VCaP (cell line): ENCODE data around the gene YPEL4.
"Not testable (repeated sequence)": the region's sequence is repeated elsewhere in the genome, so short reads cannot be mapped to it uniquely, and the experiment has no call there.

Experiments
- H3K27ac ChIP-seq: fragments of 450-650 bp; 2 replicates; pipeline ENCODE4 v1.5.1; 2017
- TF ChIP-seq, protein P1 (sequence below): fragments of 450-650 bp; conservative IDR thresholded peaks from 2 replicates; pipeline ENCODE4 v1.5.1; 2017; ENCODE audit warnings: mild to moderate bottlenecking, moderate library complexity

Gene YPEL4, protein sequence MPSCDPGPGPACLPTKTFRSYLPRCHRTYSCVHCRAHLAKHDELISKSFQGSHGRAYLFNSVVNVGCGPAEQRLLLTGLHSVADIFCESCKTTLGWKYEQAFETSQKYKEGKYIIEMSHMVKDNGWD

DNA sequence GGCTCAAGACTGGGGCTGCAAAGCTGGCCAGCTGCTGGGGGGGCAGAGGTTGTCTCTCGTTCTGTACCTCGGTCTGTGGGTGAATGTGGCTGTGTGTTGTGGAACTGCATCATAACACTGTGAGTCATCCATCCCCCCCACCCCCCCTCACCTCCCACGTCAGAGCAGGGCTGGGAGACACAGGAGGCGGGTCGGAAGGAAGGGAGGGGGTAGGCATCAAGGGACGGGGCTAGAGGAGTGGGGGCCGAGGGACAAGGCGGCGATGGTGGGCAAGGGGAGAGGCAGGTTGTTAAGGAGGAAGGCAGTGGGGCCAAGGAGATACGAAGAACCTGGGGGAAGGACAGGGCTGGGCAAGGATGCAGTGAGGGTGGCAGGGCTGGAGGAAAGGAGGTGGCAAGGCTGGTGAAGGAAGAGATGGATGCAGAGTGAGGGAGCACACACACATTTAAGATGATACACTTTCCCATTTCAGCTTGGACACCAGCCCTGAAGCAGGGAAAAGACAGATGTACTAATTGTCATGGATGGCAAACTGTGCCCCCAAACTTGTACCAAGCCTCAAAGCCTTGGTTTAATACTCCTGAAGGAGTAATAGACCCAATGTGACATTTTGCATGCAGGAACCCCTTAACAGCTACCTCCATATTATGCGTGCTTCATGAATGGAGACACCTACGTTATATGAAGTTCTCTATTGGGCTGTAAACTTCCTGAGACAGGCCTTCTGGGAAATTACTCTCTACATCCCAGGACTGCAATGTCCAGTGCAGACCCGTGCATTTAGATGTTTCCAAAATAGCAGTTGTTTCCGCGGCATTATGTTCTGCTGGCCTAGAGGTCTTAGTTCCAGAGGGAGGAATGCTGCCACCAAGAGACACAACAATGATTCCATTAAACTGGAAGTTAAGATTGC lies at the start of gene YPEL4:
TSS of gene YPEL4 (minus strand) at position 87 of the 913 bp plus-strand sequence. CDS start 2,805 bp downstream, outside the sequence.
- H3K27ac ChIP-seq = no peak within 1 kb of the TSS

DNA sequence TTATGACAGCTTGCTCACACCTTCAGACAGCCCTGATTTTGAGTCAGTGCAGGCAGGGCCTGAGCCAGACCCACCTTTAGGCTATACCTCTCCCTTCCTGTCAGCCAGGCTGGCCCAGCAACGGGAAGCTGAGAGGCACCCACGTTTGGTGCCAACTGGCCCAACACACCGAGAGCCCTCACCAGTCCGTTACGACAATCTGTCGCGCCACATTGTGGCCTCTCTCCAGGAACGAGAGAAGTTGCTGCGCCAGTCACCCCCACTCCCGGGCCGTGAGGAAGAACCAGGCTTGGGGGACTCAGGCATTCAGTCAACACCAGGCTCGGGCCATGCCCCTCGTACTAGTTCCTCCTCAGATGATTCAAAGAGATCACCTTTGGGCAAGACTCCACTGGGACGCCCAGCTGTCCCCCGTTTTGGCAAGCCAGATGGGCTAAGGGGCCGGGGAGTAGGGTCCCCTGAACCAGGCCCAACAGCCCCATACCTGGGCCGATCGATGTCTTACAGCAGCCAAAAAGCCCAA lies 49.2 kb upstream of the YPEL4 start:
- TF ChIP-seq, protein P1, sequence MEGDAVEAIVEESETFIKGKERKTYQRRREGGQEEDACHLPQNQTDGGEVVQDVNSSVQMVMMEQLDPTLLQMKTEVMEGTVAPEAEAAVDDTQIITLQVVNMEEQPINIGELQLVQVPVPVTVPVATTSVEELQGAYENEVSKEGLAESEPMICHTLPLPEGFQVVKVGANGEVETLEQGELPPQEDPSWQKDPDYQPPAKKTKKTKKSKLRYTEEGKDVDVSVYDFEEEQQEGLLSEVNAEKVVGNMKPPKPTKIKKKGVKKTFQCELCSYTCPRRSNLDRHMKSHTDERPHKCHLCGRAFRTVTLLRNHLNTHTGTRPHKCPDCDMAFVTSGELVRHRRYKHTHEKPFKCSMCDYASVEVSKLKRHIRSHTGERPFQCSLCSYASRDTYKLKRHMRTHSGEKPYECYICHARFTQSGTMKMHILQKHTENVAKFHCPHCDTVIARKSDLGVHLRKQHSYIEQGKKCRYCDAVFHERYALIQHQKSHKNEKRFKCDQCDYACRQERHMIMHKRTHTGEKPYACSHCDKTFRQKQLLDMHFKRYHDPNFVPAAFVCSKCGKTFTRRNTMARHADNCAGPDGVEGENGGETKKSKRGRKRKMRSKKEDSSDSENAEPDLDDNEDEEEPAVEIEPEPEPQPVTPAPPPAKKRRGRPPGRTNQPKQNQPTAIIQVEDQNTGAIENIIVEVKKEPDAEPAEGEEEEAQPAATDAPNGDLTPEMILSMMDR = no peak
- H3K27ac ChIP-seq = no peak overlapping the region

More for the DNA sequence above, at the start of gene YPEL4:
- TF ChIP-seq, protein P1 = no peak

DNA sequence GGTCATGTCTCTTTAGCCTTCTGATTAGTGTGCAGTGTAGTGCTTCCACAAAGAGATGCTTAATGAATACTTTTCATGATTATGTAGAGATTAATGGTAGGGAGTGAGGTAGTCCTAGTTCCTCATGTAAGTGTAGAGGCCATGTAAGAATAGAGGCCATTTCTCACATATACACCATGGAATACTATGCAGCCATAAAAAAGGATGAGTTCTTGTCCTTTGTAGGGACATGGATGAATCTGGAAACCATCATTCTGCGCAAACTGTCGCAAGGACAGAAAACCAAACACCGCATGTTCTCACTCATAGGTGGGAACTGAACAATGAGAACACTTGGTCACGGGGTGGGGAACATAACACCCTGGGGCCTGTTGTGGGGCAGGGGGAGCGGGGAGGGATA lies 40.8 kb upstream of the YPEL4 start:
- H3K27ac ChIP-seq = not testable (repeated sequence)

DNA sequence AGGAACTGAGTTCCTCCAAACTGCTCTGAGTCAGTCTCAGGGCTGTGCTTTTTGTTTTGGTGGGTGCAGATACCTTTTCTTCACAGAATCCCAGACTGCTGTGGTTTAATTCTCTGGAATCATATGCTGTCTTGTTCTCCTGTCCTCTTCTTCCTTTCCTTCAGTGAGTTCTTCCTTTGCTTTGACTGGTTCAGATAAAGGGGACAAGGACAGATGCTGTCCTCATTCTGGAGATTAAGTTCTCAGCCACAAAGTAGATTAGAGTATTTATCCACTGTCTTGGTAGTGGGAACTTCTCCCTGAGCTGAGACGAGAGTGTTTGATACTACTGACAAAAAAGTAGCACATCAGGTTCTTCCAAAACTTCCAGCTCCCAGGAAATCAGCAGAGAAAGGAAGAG lies 31.5 kb upstream of the YPEL4 start:
- no peak overlapping the region for H3K27ac ChIP-seq
- TF ChIP-seq, protein P1 = no peak

DNA sequence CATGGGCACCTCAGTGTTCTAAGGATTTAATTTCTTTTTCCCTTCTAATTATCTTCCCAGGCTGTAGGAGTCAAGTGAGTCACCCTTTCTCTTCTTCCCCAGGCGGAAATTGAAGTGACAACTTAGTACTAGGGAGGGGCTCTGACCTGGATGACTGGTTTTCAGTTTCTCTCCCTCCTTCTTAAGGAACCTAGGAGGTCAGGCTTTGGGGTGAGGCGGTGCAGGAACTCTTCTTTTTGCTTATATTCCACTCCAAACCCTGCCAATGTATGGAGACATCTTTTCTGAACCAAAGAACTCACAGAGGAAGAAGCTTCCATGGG lies 30.8 kb upstream of the YPEL4 start:
- H3K27ac ChIP-seq = no peak overlapping the region
- TF ChIP-seq, protein P1 = no peak

DNA sequence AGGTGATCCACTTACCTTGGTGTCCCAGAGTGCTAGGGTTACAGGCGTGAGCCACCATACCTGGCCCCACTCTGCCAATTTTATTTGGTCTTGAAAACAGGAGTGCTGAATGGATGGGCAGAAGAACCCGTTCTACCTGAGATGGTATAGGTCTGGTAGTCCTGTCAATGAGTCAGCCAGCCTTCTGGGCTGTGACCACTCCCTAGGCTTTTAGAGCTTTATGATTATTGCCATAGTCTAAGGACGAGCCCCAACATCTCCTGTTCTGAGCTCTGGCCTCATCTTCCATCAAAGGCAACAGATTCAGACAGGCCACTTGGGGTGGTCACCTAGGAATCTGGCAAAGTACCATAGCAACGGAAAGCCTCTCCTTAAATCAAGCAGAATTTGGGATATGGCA lies 29.7 kb upstream of the YPEL4 start:
- TF ChIP-seq, protein P1 = no peak
- no peak overlapping the region for H3K27ac ChIP-seq

DNA sequence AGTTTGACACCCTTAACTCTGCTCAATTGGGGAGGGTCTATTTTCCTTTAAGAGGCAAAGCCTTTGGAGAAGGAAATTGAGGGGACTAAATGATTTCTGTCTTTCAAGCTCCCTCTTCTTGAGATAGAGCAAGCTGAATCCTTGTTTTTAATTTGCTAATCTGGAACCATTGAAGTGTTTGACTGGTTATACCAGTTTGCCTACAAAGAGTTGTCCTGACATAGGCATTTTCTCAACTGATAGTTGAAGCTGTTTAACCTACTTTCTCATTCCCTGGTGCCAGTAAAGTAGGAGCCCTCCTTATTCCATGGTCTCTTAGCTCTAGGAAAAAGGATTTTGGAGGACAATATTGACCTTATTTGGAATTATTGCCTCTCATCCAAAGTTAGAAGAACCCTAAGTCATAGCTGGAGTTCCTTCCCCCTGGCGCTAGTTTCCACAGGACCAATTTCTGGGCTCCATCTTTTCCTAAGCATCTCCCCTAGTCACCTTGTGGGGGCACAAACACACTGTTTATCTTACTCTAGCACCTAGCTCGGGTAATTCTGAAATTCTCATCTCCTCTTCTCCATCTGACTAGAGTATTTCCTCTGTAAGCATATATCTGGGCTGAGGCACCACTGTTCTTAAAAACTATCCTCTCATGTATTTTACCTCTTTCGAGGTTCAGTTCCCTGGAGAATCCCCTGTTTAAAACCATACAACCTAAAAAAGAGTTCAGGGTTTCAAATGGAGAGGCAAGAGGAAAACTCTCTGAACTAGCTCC lies 25.6 kb upstream of the YPEL4 start:
- TF ChIP-seq, protein P1 = no peak
- peak overlapping the region; percentile 46 for H3K27ac ChIP-seq
